Measurements from ENCODE around the gene KIAA0586.

KIAA0586 gene

GRCh38 chr14:58479975-58480374 is 52.5 kb downstream of the KIAA0586 start:
- Histone ChIP-seq H3K27ac (ENCODE audit: low read depth, low read length) (no peak overlapping the region), H2BK120ac (ENCODE audit: insufficient read depth, low read length, poor library complexity) (no peak overlapping the region), H3K79me1 (ENCODE audit: low read length) (no peaks in the 10 kb centered on the region), H3K4me3 (ENCODE audit: low read depth, low read length) (no peak overlapping the region), H2AK5ac (ENCODE audit: low read length) (no peak overlapping the region), H3K23ac (ENCODE audit: low read length) (no peak overlapping the region), H3K18ac (ENCODE audit: low read length) (no peak overlapping the region), H4K91ac (ENCODE audit: low read depth, low read length) (no peak overlapping the region), H3K14ac (ENCODE audit: low read length) (no peak overlapping the region), H3K4me1 (ENCODE audit: control insufficient read depth in 1 of 2, insufficient read depth in 2 of 2, low read length in 2 of 2) (no peaks in the 10 kb centered on the region), H2BK5ac (ENCODE audit: low read depth, low read length, poor library complexity) (no peak overlapping the region), H3K27me3 (ENCODE audit: insufficient read depth, low read length) (no peaks in the 10 kb centered on the region), H3K9ac (ENCODE audit: low read length) (no peak overlapping the region), H3K36me3 (ENCODE audit: control insufficient read depth in 1 of 2, insufficient read depth in 2 of 2, low read length in 2 of 2) (peaks cover 7 to 10% of the 10 kb centered on the region in 2 experiments), H3K4me2 (ENCODE audit: low read length) (no peak overlapping the region), H3K9me3 (ENCODE audit: insufficient read depth, low read depth, low read length) (no peaks in the 10 kb centered on the region), H4K12ac (ENCODE audit: low read depth, low read length) (no peak overlapping the region), H3K4ac (ENCODE audit: low read depth, low read length) (no peak overlapping the region), H2BK12ac (ENCODE audit: low read length) (no peak overlapping the region), H3K79me2 (ENCODE audit: control insufficient read depth, insufficient read depth, low read length, poor library complexity) (no peaks in the 10 kb centered on the region), H2AFZ (ENCODE audit: insufficient read depth, low read length, poor library complexity) (no peak overlapping the region), H4K8ac (ENCODE audit: low read depth, low read length) (no peak overlapping the region)
- no peak for DNase-seq
- WGBS (ENCODE audit: extremely low coverage, insufficient coverage, insufficient read length) = 100% methylated on average over 1 of the region's 1 CpG

DNA sequence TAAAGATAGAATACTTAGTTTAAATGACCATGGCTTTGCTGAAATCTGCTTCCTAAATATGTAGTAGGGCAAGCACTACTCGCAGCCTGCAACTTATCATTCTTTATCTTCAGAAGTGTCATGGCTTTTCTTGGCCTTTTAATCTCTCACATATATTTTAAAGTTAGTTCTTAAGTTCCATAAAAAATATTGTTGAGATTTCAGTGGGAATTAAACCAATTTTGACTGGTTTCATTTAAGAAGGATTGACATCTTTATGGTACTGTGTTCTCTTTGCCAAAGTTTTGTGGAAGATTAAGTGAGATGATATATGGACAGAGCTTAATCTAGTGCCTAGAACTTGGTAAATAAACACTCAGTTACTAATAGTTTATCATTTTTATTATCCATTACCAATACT is 56.7 kb downstream of the KIAA0586 start:
- H3K36me3 ChIP-seq (ENCODE audit: control insufficient read depth in 1 of 2, insufficient read depth in 2 of 2, low read length in 2 of 2) = peaks cover 5 to 6% of the 10 kb centered on the region in 2 experiments
- H3K27me3 ChIP-seq (ENCODE audit: insufficient read depth, low read length) = no peaks in the 10 kb centered on the region
- H3K9me3 ChIP-seq (ENCODE audit: insufficient read depth, low read depth, low read length) = no peaks in the 10 kb centered on the region
- no peak for DNase-seq
- no peak overlapping the region for H3K9ac ChIP-seq (ENCODE audit: low read length)
- H4K8ac ChIP-seq (ENCODE audit: low read depth, low read length) = no peak overlapping the region
- H2BK12ac ChIP-seq (ENCODE audit: low read length) = no peak overlapping the region
- H2AK5ac ChIP-seq (ENCODE audit: low read length) = no peak overlapping the region
- no CpG with 5 or more reads among the region's 1 CpG for WGBS (ENCODE audit: extremely low coverage, insufficient coverage, insufficient read length)
- H3K79me2 ChIP-seq (ENCODE audit: control insufficient read depth, insufficient read depth, low read length, poor library complexity) = no peaks in the 10 kb centered on the region
- no peak overlapping the region for H4K91ac ChIP-seq (ENCODE audit: low read depth, low read length)
- no peak overlapping the region for H3K4ac ChIP-seq (ENCODE audit: low read depth, low read length)
- no peak overlapping the region for H3K18ac ChIP-seq (ENCODE audit: low read length)
- no peak overlapping the region for H3K4me3 ChIP-seq (ENCODE audit: low read depth, low read length)
- no peak overlapping the region for H2BK5ac ChIP-seq (ENCODE audit: low read depth, low read length, poor library complexity)
- no peaks in the 10 kb centered on the region for H3K4me1 ChIP-seq (ENCODE audit: control insufficient read depth in 1 of 2, insufficient read depth in 2 of 2, low read length in 2 of 2)
- no peak overlapping the region for H3K4me2 ChIP-seq (ENCODE audit: low read length)
- H3K14ac ChIP-seq (ENCODE audit: low read length) = no peak overlapping the region
- H2AFZ ChIP-seq (ENCODE audit: insufficient read depth, low read length, poor library complexity) = no peak overlapping the region
- no peak overlapping the region for H4K12ac ChIP-seq (ENCODE audit: low read depth, low read length)
- no peak overlapping the region for H3K27ac ChIP-seq (ENCODE audit: low read depth, low read length)
- H3K79me1 ChIP-seq (ENCODE audit: low read length) = no peaks in the 10 kb centered on the region
- no peak overlapping the region for H2BK120ac ChIP-seq (ENCODE audit: insufficient read depth, low read length, poor library complexity)
- no peak overlapping the region for H3K23ac ChIP-seq (ENCODE audit: low read length)

DNA sequence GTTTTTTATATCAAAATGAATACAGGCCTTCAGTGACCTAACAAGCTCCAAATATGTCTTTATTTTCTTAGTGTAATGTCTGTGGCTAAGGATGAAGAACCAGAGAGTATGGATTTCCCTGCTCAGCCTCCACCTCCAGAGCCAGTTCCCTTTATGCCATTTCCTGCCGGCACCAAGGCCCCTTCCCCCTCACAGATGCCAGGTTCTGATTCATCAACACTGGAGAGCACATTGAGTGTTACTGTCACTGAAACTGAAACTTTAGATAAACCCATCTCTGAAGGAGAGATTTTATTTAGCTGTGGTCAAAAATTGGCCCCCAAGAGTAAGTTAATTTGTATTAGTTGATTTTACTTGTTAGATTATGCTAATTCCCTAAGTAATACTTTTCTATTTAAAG is 61.0 kb downstream of the KIAA0586 start:
- Histone ChIP-seq H3K27me3 (ENCODE audit: insufficient read depth, low read length) (no peaks in the 10 kb centered on the region), H4K91ac (ENCODE audit: low read depth, low read length) (no peak overlapping the region)

GRCh38 chr14:58491593-58491992 is 64.1 kb downstream of the KIAA0586 start:
- no peaks in the 10 kb centered on the region for H3K79me2 ChIP-seq (ENCODE audit: control insufficient read depth, insufficient read depth, low read length, poor library complexity)
- H3K4me1 ChIP-seq (ENCODE audit: control insufficient read depth in 1 of 2, insufficient read depth in 2 of 2, low read length in 2 of 2) = no peaks in the 10 kb centered on the region
- no peak overlapping the region for H3K4me3 ChIP-seq (ENCODE audit: low read depth, low read length)
- no peak overlapping the region for H2AK5ac ChIP-seq (ENCODE audit: low read length)
- H4K8ac ChIP-seq (ENCODE audit: low read depth, low read length) = no peak overlapping the region
- H3K36me3 ChIP-seq (ENCODE audit: control insufficient read depth in 1 of 2, insufficient read depth in 2 of 2, low read length in 2 of 2) = peaks cover 6 to 10% of the 10 kb centered on the region in 2 experiments
- no peak overlapping the region for H3K23ac ChIP-seq (ENCODE audit: low read length)
- no peak overlapping the region for H2BK120ac ChIP-seq (ENCODE audit: insufficient read depth, low read length, poor library complexity)
- no peak overlapping the region for H4K12ac ChIP-seq (ENCODE audit: low read depth, low read length)
- no peak overlapping the region for H3K4ac ChIP-seq (ENCODE audit: low read depth, low read length)
- no peak overlapping the region for H2BK5ac ChIP-seq (ENCODE audit: low read depth, low read length, poor library complexity)
- no peak for DNase-seq
- WGBS (ENCODE audit: extremely low coverage, insufficient coverage, insufficient read length) = no CpG with 5 or more reads among the region's 1 CpG
- no peak overlapping the region for H2BK12ac ChIP-seq (ENCODE audit: low read length)
- no peak overlapping the region for H3K9ac ChIP-seq (ENCODE audit: low read length)
- H3K4me2 ChIP-seq (ENCODE audit: low read length) = no peak overlapping the region
- H3K79me1 ChIP-seq (ENCODE audit: low read length) = no peaks in the 10 kb centered on the region
- H3K14ac ChIP-seq (ENCODE audit: low read length) = no peak overlapping the region
- no peak overlapping the region for H3K18ac ChIP-seq (ENCODE audit: low read length)
- H3K9me3 ChIP-seq (ENCODE audit: insufficient read depth, low read depth, low read length) = no peaks in the 10 kb centered on the region
- H4K91ac ChIP-seq (ENCODE audit: low read depth, low read length) = no peak overlapping the region
- no peak overlapping the region for H2AFZ ChIP-seq (ENCODE audit: insufficient read depth, low read length, poor library complexity)
- no peaks in the 10 kb centered on the region for H3K27me3 ChIP-seq (ENCODE audit: insufficient read depth, low read length)
- H3K27ac ChIP-seq (ENCODE audit: low read depth, low read length) = no peak overlapping the region

More for the DNA sequence above, 61.0 kb downstream of the KIAA0586 start:
- no CpG with 5 or more reads among the region's 1 CpG for WGBS (ENCODE audit: extremely low coverage, insufficient coverage, insufficient read length)
- Histone ChIP-seq H3K27ac (ENCODE audit: low read depth, low read length) (no peak overlapping the region), H3K9me3 (ENCODE audit: insufficient read depth, low read depth, low read length) (no peaks in the 10 kb centered on the region), H3K4me2 (ENCODE audit: low read length) (no peak overlapping the region), H3K4ac (ENCODE audit: low read depth, low read length) (no peak overlapping the region), H3K23ac (ENCODE audit: low read length) (no peak overlapping the region), H2AK5ac (ENCODE audit: low read length) (no peak overlapping the region), H2BK120ac (ENCODE audit: insufficient read depth, low read length, poor library complexity) (no peak overlapping the region), H3K79me1 (ENCODE audit: low read length) (no peaks in the 10 kb centered on the region), H3K4me3 (ENCODE audit: low read depth, low read length) (no peak overlapping the region), H3K4me1 (ENCODE audit: control insufficient read depth in 1 of 2, insufficient read depth in 2 of 2, low read length in 2 of 2) (no peaks in the 10 kb centered on the region), H3K18ac (ENCODE audit: low read length) (no peak overlapping the region), H4K12ac (ENCODE audit: low read depth, low read length) (no peak overlapping the region), H3K36me3 (ENCODE audit: control insufficient read depth in 1 of 2, insufficient read depth in 2 of 2, low read length in 2 of 2) (peaks cover 3 to 9% of the 10 kb centered on the region in 2 experiments), H2BK5ac (ENCODE audit: low read depth, low read length, poor library complexity) (no peak overlapping the region), H3K9ac (ENCODE audit: low read length) (no peak overlapping the region), H2AFZ (ENCODE audit: insufficient read depth, low read length, poor library complexity) (no peak overlapping the region), H2BK12ac (ENCODE audit: low read length) (no peak overlapping the region), H3K14ac (ENCODE audit: low read length) (no peak overlapping the region), H3K79me2 (ENCODE audit: control insufficient read depth, insufficient read depth, low read length, poor library complexity) (no peaks in the 10 kb centered on the region), H4K8ac (ENCODE audit: low read depth, low read length) (no peak overlapping the region)
- DNase-seq = no peak
